WERI-Rb-1 (cell line): Measurements from ENCODE around the gene MMP10.
A peak's percentile ranks its signal among the peaks of the same experiment; 100 is the strongest.

Experiments used
- DNase-seq: peaks from one replicate; pipeline ENCODE4 v3.0.0-alpha.2; 2020
- H3K27ac ChIP-seq: fragments of 250-450 bp; sonication (Bioruptor Pico); 2 replicates; pipeline ENCODE4 v1.5.1; 2020; ENCODE audit warnings: mild to moderate bottlenecking, moderate library complexity
- H3K27me3 ChIP-seq: fragments of 250-450 bp; sonication (Bioruptor Pico); 2 replicates; pipeline ENCODE4 v1.5.1; 2021; ENCODE audit warnings: mild to moderate bottlenecking, low read depth, moderate library complexity; ENCODE audit not compliant: insufficient read depth, severe bottlenecking
- H3K36me3 ChIP-seq: fragments of 250-450 bp; sonication (Bioruptor Pico); 2 replicates; pipeline ENCODE4 v1.5.1; 2020; ENCODE audit warnings: mild to moderate bottlenecking, moderate library complexity
- H3K4me3 ChIP-seq: 2 replicates; pipeline ENCODE4 v1.5.1; 2011; ENCODE audit warnings: low read depth, mild to moderate bottlenecking, control low read depth, low read length
- H3K9me3 ChIP-seq: fragments of 250-450 bp; sonication (Bioruptor Pico); 2 replicates; pipeline ENCODE4 v1.5.1; 2021; ENCODE audit warnings: mild to moderate bottlenecking, moderate library complexity; ENCODE audit not compliant: severe bottlenecking
- CTCF ChIP-seq: IDR thresholded peaks from 2 replicates; pipeline ENCODE4 v1.5.1; 2011; ENCODE audit warnings: low read depth, mild to moderate bottlenecking, control low read depth, inconsistent platforms, low read length

MMP10 gene

GRCh38 chr11:102780491-102780918 lies at the start of gene MMP10:
TSS of gene MMP10 (minus strand) at chr11:102780628. CDS start at chr11:102780591, 37 bp downstream.
- Histone ChIP-seq H3K4me3 (no peak within 1 kb of the TSS), H3K27me3 (no peaks in the 10 kb centered on the region), H3K9me3 (no peaks in the 10 kb centered on the region), H3K27ac (no peak within 1 kb of the TSS), H3K36me3 (no peaks in the 10 kb centered on the region)
- no peak for DNase-seq
- peak; percentile 58 for TF ChIP-seq CTCF

- DNase-seq = no peak
- peak overlapping the region; percentile 7; the same call in 1 of the 2 replicates for H3K27ac ChIP-seq
- H3K27me3 ChIP-seq = no peaks in the 10 kb centered on the region
- no peak for TF ChIP-seq CTCF
- no peak overlapping the region for H3K4me3 ChIP-seq
- H3K9me3 ChIP-seq = peaks cover 2% of the 10 kb centered on the region
- no peaks in the 10 kb centered on the region for H3K36me3 ChIP-seq
These were observed 49.0 kb upstream of the MMP10 start for GRCh38 chr11:102829316-102830000.

- Histone ChIP-seq H3K36me3 (no peaks in the 10 kb centered on the region), H3K27me3 (no peaks in the 10 kb centered on the region), H3K4me3 (no peak overlapping the region), H3K9me3 (peaks cover 2% of the 10 kb centered on the region), H3K27ac (no peak overlapping the region)
- no peak for DNase-seq
- TF ChIP-seq CTCF = no peak
These were observed 44.1 kb upstream of the MMP10 start for GRCh38 chr11:102824556-102824955.

- no peak overlapping the region for H3K4me3 ChIP-seq
- no peak for TF ChIP-seq CTCF
- no peaks in the 10 kb centered on the region for H3K36me3 ChIP-seq
- no peaks in the 10 kb centered on the region for H3K27me3 ChIP-seq
- H3K27ac ChIP-seq = no peak overlapping the region
- DNase-seq = no peak
- no peaks in the 10 kb centered on the region for H3K9me3 ChIP-seq
These were observed 39.1 kb upstream of the MMP10 start for GRCh38 chr11:102819491-102819890.

GRCh38 chr11:102813484-102813883 lies 33.1 kb upstream of the MMP10 start:
- Histone ChIP-seq H3K9me3 (no peaks in the 10 kb centered on the region), H3K27me3 (no peaks in the 10 kb centered on the region), H3K27ac (no peak overlapping the region), H3K36me3 (no peaks in the 10 kb centered on the region), H3K4me3 (no peak overlapping the region)
- no peak for TF ChIP-seq CTCF
- DNase-seq = no peak

- H3K9me3 ChIP-seq = no peaks in the 10 kb centered on the region
- no peak for TF ChIP-seq CTCF
- no peaks in the 10 kb centered on the region for H3K36me3 ChIP-seq
- no peak overlapping the region for H3K4me3 ChIP-seq
- H3K27ac ChIP-seq = no peak overlapping the region
- DNase-seq = no peak
- H3K27me3 ChIP-seq = no peaks in the 10 kb centered on the region
These were observed 31.8 kb upstream of the MMP10 start for GRCh38 chr11:102812188-102812587.
